GM23338 (cell line): ENCODE measurements around the gene SOHLH2. TPM values are rescaled to one million over a fixed set of nuclear protein-coding genes. Genes with fewer than 3 reads are reported as not detected.

Experiments used
- ATAC-seq: fragments of 200-7000 bp; cut with Tn5 transposase; 3 replicates; pipeline ENCODE4 v1.9.1; 2020
- DNase-seq: peaks from one replicate; pipeline ENCODE4 v3.0.0-alpha.2; 2015; ENCODE audit warnings: low spot score
- H2AFZ ChIP-seq: fragments of 200-600 bp; sonication (generic); 2 replicates; pipeline ENCODE4 v1.8.0; 2016; ENCODE audit warnings: antibody characterized with exemption, mild to moderate bottlenecking, moderate library complexity
- H3F3A ChIP-seq: fragments of 200-600 bp; sonication (generic); replicated peaks from 2 replicates; pipeline ENCODE4 v1.8.0; 2017; ENCODE audit warnings: antibody characterized with exemption, mixed run types, low read depth
- H3K27ac ChIP-seq: fragments of 200-600 bp; sonication (generic); 2 replicates; pipeline ENCODE4 v1.6.1; 2016; ENCODE audit warnings: low read depth
- H3K27me3 ChIP-seq: fragments of 200-600 bp; sonication (generic); 2 replicates; pipeline ENCODE4 v1.8.0; 2016; ENCODE audit warnings: mild to moderate bottlenecking, mixed run types, moderate library complexity; ENCODE audit not compliant: insufficient read depth
- H3K36me3 ChIP-seq: fragments of 200-600 bp; sonication (generic); 2 replicates; pipeline ENCODE4 v1.8.0; 2016; ENCODE audit warnings: mild to moderate bottlenecking; ENCODE audit not compliant: insufficient read depth
- H3K4me1 ChIP-seq: fragments of 200-600 bp; sonication (generic); 2 replicates; pipeline ENCODE4 v1.8.0; 2016; ENCODE audit warnings: mild to moderate bottlenecking, moderate library complexity; ENCODE audit not compliant: insufficient read depth
- H3K4me2 ChIP-seq: fragments of 200-600 bp; sonication (generic); 2 replicates; pipeline ENCODE4 v1.7.1; 2017; ENCODE audit warnings: mixed run types
- H3K4me3 ChIP-seq: fragments of 200-600 bp; sonication (generic); 2 replicates; pipeline ENCODE4 v1.6.1; 2016; ENCODE audit warnings: mixed run types
- H3K79me2 ChIP-seq: fragments of 200-600 bp; sonication (generic); replicated peaks from 2 replicates; pipeline ENCODE4 v1.8.0; 2017; ENCODE audit warnings: mild to moderate bottlenecking; ENCODE audit not compliant: insufficient read depth
- H3K9me2 ChIP-seq: fragments of 200-600 bp; sonication (generic); 2 replicates; pipeline ENCODE4 v1.8.0; 2017; ENCODE audit not compliant: insufficient read depth
- H4K20me1 ChIP-seq: fragments of 200-600 bp; sonication (generic); replicated peaks from 2 replicates; pipeline ENCODE4 v1.8.0; 2017; ENCODE audit warnings: mild to moderate bottlenecking; ENCODE audit not compliant: insufficient read depth
- H3K27ac Mint-ChIP-seq: 2 replicates; pipeline ENCODE4 v1.8.0; 2020; ENCODE audit warnings: inconsistent platforms, mild to moderate bottlenecking, moderate library complexity, mixed read lengths
- H3K27me3 Mint-ChIP-seq: 3 replicates; pipeline ENCODE4 v1.8.0; 2022; ENCODE audit warnings: low read depth, mild to moderate bottlenecking, moderate library complexity, mixed read lengths, inconsistent platforms; ENCODE audit not compliant: insufficient read depth, poor library complexity
- H3K36me3 Mint-ChIP-seq: 3 replicates; pipeline ENCODE4 v1.8.0; 2021; ENCODE audit warnings: low read depth, mild to moderate bottlenecking, inconsistent platforms, moderate library complexity, mixed read lengths
- H3K4me1 Mint-ChIP-seq: 3 replicates; pipeline ENCODE4 v1.8.0; 2020; ENCODE audit warnings: mild to moderate bottlenecking, inconsistent platforms, mixed read lengths
- H3K4me3 Mint-ChIP-seq: 3 replicates; pipeline ENCODE4 v1.8.0; 2021; ENCODE audit warnings: moderate library complexity, mild to moderate bottlenecking, inconsistent platforms, mixed read lengths
- H3K9me3 Mint-ChIP-seq: 3 replicates; pipeline ENCODE4 v1.8.0; 2020; ENCODE audit warnings: moderate library complexity, mild to moderate bottlenecking, inconsistent platforms, mixed read lengths
- CREB1 ChIP-seq: fragments of 250-450 bp; sonication (Bioruptor Pico); IDR thresholded peaks from 2 replicates; pipeline ENCODE4 v1.5.0; 2020; ENCODE audit warnings: low read depth, mild to moderate bottlenecking, moderate library complexity
- CTCF ChIP-seq, 2 experiments: fragments of 200-600 bp in 1 of 2; sonication (generic) in 1 of 2; conservative IDR thresholded peaks; 2 replicates each; pipeline versions ENCODE4 v1.5.1 to v1.6.1; 2016 to 2017; ENCODE audit warnings: antibody characterized with exemption in 2 of 2, low read depth in 2 of 2, mild to moderate bottlenecking in 2 of 2, moderate library complexity in 1 of 2
- ETS1 ChIP-seq: IDR thresholded peaks from 2 replicates; pipeline ENCODE4 v1.6.1; 2016; ENCODE audit warnings: antibody characterized with exemption
- EZH2 ChIP-seq: fragments of 200-600 bp; sonication (generic); IDR thresholded peaks from one replicate; pipeline ENCODE4 v1.8.0; 2017; ENCODE audit warnings: antibody characterized with exemption, mild to moderate bottlenecking, low read depth; ENCODE audit not compliant: unreplicated experiment
- EZH2phosphoT487 ChIP-seq: fragments of 200-600 bp; sonication (generic); IDR thresholded peaks from one replicate; pipeline ENCODE4 v1.8.1; 2018; ENCODE audit warnings: antibody characterized with exemption; ENCODE audit not compliant: unreplicated experiment
- JUNB ChIP-seq: IDR thresholded peaks from one replicate; pipeline ENCODE4 v1.6.1; 2016; ENCODE audit warnings: antibody characterized with exemption; ENCODE audit not compliant: unreplicated experiment
- NANOG ChIP-seq: IDR thresholded peaks from 2 replicates; pipeline ENCODE4 v1.6.1; 2016; ENCODE audit warnings: antibody characterized with exemption, borderline replicate concordance
- POLR2AphosphoS5 ChIP-seq: IDR thresholded peaks from 2 replicates; pipeline ENCODE4 v1.6.1; 2016; ENCODE audit warnings: antibody characterized with exemption, low read depth
- REST ChIP-seq: IDR thresholded peaks from one replicate; pipeline ENCODE4 v1.6.1; 2018; ENCODE audit warnings: antibody characterized with exemption; ENCODE audit not compliant: unreplicated experiment
- STAT1 ChIP-seq: IDR thresholded peaks from one replicate; pipeline ENCODE4 v1.6.1; 2016; ENCODE audit warnings: antibody characterized with exemption; ENCODE audit not compliant: unreplicated experiment
- ZNF114 ChIP-seq: fragments of 250-450 bp; sonication (Bioruptor Pico); IDR thresholded peaks from 2 replicates; pipeline ENCODE4 v1.5.0; 2020; ENCODE audit warnings: mild to moderate bottlenecking, moderate library complexity
- ZNF331 ChIP-seq: fragments of 250-450 bp; sonication (Bioruptor Pico); IDR thresholded peaks from 2 replicates; pipeline ENCODE4 v1.5.0; 2020; ENCODE audit warnings: low read depth, mild to moderate bottlenecking, moderate library complexity
- ZNF462 ChIP-seq: fragments of 250-450 bp; sonication (Bioruptor Pico); IDR thresholded peaks from 2 replicates; pipeline ENCODE4 v1.5.0; 2020; ENCODE audit warnings: mild to moderate bottlenecking, moderate library complexity
- polyA plus RNA-seq: library from polyadenylated mRNA; unstranded; fragments of >200 nt; fragmentation: Nextera tagmentation; extraction: Ambion mirVana; gene quantifications from 2 replicates; pipeline ENCODE4 v1.2.1, GENCODE V29; 2016
- total RNA-seq: library from RNA; depleted of rRNA; stranded (reverse); fragments of >200 nt; shearing (Covaris generic); gene quantifications from 2 replicates; pipeline ENCODE4 v1.2.3, GENCODE V29; 2014

Gene SOHLH2
- total and polyA plus RNA-seq, 2 experiments from 2014 or later: 1.8 to 2.8 TPM

GRCh38 chr13:36130193-36130551, 84.2 kb downstream of the SOHLH2 start:
- H3K36me3 ChIP-seq: no peaks in the 10 kb centered on the region; the same call in 1 of the 2 replicates
- peaks cover 28% of the 10 kb centered on the region for H3K79me2 ChIP-seq
- peak overlapping the region; percentile 96 for H2AFZ ChIP-seq
- no peak for DNase-seq
- H3K27me3 ChIP-seq: peaks cover 40% of the 10 kb centered on the region
- H3K27ac ChIP-seq: no peak overlapping the region
- Mint-ChIP-seq H3K4me1 (peaks cover 11% of the 10 kb centered on the region), H3K4me3 (peak overlapping the region; percentile 89), H3K27me3 (peaks cover 24% of the 10 kb centered on the region), H3K9me3 (no peaks in the 10 kb centered on the region; the same call in 2 of the 3 replicates), H3K27ac (no peak overlapping the region), H3K36me3 (no peaks in the 10 kb centered on the region)
- H3K4me2 ChIP-seq: peak overlapping the region; percentile 98
- peaks cover 4% of the 10 kb centered on the region; the same call in 1 of the 2 replicates for H3F3A ChIP-seq
- no peaks in the 10 kb centered on the region; the same call in 1 of the 2 replicates for H4K20me1 ChIP-seq
- peak overlapping the region; percentile 92 for H3K4me3 ChIP-seq
- no peaks in the 10 kb centered on the region for H3K9me2 ChIP-seq
- TF ChIP-seq STAT1: no peak
- no peak for TF ChIP-seq ZNF462 (CRISPR knock-in tag)
- TF ChIP-seq EZH2phosphoT487: no peak
- no peak for TF ChIP-seq CREB1 (CRISPR knock-in tag)
- TF ChIP-seq POLR2AphosphoS5: no peak
- no peak for TF ChIP-seq NANOG
- TF ChIP-seq JUNB: no peak
- TF ChIP-seq EZH2: no peak
- no peak for TF ChIP-seq REST
- TF ChIP-seq ETS1: no peak
- no peak for TF ChIP-seq ZNF331 (CRISPR knock-in tag)
- TF ChIP-seq CTCF (conservative IDR thresholded peaks at IDR 0.05; ENCODE audit: low read depth in 2 of 2): no peak
- no peak for TF ChIP-seq ZNF114
- peaks cover 17% of the 10 kb centered on the region for H3K4me1 ChIP-seq
- no peak; the same call in 2 of the 3 replicates for ATAC-seq
